ENCODE data around the gene KCNJ1. TPM values are rescaled to one million over a fixed set of nuclear protein-coding genes. Genes with fewer than 3 reads are reported as not detected.

KCNJ1 gene
- total and polyA plus RNA-seq, 9 of the 15 experiments (the other 6 are each of a cell fraction or from before 2014, with no cell fraction given) = not detected

DNA sequence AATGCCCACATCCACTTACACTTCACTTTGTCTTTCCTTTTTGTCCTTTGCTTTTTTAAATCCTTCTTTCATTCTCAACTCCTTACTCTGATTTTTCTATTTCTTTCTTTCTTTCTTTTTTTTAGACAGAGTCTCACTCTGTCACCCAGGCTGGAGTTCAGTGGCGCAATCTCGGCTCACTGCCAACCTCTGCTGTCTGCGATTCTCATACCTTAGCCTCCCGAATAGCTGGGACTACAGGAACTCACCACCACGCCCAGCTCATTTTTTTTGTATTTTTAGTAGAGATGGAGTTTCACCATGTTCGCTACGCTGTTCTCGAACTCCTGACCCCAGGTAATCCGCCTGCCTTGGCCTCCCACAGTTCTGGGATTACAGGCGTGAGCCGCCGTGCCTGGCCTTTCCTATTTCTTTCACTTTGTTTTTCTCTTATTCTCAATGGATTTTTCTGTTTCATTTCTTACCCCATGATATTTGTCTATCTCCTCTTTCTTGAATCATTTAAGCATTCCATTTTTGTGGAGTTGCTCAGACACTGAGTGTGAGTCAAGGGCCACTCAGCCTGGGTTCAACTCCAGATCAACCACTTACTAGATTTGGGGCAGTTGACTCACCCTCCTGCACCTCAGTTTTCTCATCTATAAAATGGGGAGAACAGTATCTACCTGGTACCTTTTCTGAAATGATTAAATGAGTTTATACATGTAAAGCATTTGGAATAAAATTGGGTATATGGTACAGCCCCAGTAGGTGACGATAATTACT, 31.7 kb upstream of the KCNJ1 start:
- TF ChIP-seq, protein P1, sequence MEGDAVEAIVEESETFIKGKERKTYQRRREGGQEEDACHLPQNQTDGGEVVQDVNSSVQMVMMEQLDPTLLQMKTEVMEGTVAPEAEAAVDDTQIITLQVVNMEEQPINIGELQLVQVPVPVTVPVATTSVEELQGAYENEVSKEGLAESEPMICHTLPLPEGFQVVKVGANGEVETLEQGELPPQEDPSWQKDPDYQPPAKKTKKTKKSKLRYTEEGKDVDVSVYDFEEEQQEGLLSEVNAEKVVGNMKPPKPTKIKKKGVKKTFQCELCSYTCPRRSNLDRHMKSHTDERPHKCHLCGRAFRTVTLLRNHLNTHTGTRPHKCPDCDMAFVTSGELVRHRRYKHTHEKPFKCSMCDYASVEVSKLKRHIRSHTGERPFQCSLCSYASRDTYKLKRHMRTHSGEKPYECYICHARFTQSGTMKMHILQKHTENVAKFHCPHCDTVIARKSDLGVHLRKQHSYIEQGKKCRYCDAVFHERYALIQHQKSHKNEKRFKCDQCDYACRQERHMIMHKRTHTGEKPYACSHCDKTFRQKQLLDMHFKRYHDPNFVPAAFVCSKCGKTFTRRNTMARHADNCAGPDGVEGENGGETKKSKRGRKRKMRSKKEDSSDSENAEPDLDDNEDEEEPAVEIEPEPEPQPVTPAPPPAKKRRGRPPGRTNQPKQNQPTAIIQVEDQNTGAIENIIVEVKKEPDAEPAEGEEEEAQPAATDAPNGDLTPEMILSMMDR (IDR thresholded peaks at IDR 0.05 in 2 of 3, conservative IDR thresholded peaks at IDR 0.05 in 1 of 3; ENCODE audit: insufficient read depth in 2 of 3, low read depth in 1 of 3, low read length in 3 of 3) = no peak
- peak; percentile 45 for TF ChIP-seq RBM25 (IDR thresholded peaks at IDR 0.05; ENCODE audit: low read depth, low read length, severe bottlenecking)
- DNase-seq (ENCODE audit: extremely low read depth in 1 of 4, low spot score in 3 of 4) (no peak), ATAC-seq (no peak), FAIRE-seq (no peak)
- intact Hi-C loops (cut with micrococcal nuclease) (no loop called here), in situ Hi-C loops (cut with MboI) (loop anchor here (25.0 kb wide), 1 partner anchor 414 kb away; no protein-coding TSS in a partner anchor)
- no peaks in the 10 kb centered on the region for H3K36me3 ChIP-seq (ENCODE audit: control insufficient read depth, insufficient read depth, low read length)
- CTCF ChIA-PET (ENCODE audit: low intra/inter-chr PET ratio) = no interaction called here
- peaks cover 0 to 5% of the 10 kb centered on the region in 2 experiments; a peak in 2 of 5 replicates for H3K4me1 ChIP-seq (replicated peaks in 1 of 2; ENCODE audit: control insufficient read depth in 2 of 2, insufficient read depth in 2 of 2, low read length in 2 of 2)
- no peak overlapping the region for H3K9ac ChIP-seq (ENCODE audit: insufficient read depth in 1 of 2, low read depth in 2 of 2, low read length in 2 of 2)
- H3K9me3 ChIP-seq (replicated peaks; ENCODE audit: control insufficient read depth, insufficient read depth, low read depth, low read length) = no peaks in the 10 kb centered on the region
- H4K20me1 ChIP-seq (replicated peaks; ENCODE audit: control insufficient read depth, insufficient read depth, low read length) = no peaks in the 10 kb centered on the region; the same call in 1 of the 2 replicates
- H3K27me3 ChIP-seq (ENCODE audit: control insufficient read depth in 2 of 2, insufficient read depth in 2 of 2, low read length in 2 of 2) = peaks cover 11 to 27% of the 10 kb centered on the region in 2 experiments; a peak in 4 of 5 replicates
- no peak overlapping the region for H2AFZ ChIP-seq (ENCODE audit: low read depth, low read length)
- H3K4me2 ChIP-seq (ENCODE audit: insufficient read depth, low read length) = no peak overlapping the region
- POLR2A ChIA-PET = no interaction called here
- BruUV-seq (replicated peaks) = no TSS peak
- under 1% methylated on average over 13 of the region's 13 CpGs for WGBS (ENCODE audit: insufficient coverage, low coverage, missing lambda C conversion rate)
- no peak overlapping the region for H3K27ac ChIP-seq (ENCODE audit: extremely low read depth, low read depth, low read length)
- H3K79me2 ChIP-seq (ENCODE audit: control insufficient read depth, insufficient read depth, low read length) = no peaks in the 10 kb centered on the region
- H3K4me3 ChIP-seq = no peak overlapping the region
- H3K9me1 ChIP-seq (ENCODE audit: control insufficient read depth, insufficient read depth, low read length) = no peaks in the 10 kb centered on the region
